ENCODE data around the gene DYNLT2. TPM values are rescaled to one million over a fixed set of nuclear protein-coding genes. Genes with fewer than 3 reads are reported as not detected.

DYNLT2 gene
- total RNA-seq: 1 to 10 TPM; 3.3 to 7.5 (median 4.4) TPM

DNA sequence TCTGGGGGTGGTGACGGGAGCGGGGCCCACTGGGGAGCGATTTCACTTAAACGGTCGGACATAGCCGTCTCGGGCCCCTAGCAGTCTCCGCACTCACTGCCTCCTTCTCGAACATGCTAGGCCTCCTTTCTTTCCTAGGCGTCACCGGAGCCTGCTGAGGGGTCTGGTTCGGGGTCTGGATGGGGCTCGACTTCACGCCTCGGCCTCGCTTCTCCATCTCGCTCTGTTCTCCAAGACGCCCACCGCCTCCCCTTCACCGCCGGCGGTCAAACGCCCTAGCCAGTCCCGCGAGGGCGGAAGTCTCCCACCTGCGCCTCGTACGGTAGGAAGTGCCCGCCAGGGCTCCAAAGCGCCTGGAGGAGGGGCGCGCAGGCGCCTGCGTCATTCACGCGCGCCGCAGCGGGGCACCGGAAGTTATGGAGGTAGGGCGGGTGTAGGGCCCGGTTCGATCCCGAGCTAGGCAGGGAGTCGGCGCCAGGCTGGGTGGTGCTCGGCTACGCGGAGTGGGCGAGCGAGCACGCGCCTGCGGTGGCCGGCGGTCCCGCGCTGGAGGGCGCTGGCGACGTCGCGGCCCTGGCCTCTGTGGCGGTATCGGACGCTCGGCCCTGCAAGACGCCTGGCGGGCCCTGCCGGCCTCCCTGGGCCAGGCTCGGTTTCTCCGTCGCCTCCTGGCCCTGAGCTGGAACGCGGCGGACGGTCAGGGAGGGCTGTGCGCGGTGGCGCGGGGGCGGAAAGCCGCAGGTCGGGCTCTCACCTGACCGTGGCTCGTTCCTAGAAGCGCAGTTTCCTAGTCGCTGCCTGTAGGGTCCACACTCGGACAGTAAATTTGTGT is at the start of gene DYNLT2, which contains the start of gene ERMARD:
DYNLT2 (minus strand) TSS at position 331 of the 832 bp plus-strand sequence; CDS start at position 217, 114 bp downstream.
ERMARD (plus strand) TSS at position 381 of the 832 bp plus-strand sequence; CDS start at position 417, 36 bp downstream.
- H3K9me3 ChIP-seq: no peaks in the 10 kb centered on the region
- WGBS, 2 donors (ENCODE audit: low coverage in 1 of 2): 0 to 1% methylated on average over 2 to 77 of the region's 90 CpGs
- peak; percentile 96 for DNase-seq
- peak within 1 kb of the TSS; percentile 61 to 94 (median 74) for H3K4me3 ChIP-seq
- peaks cover 3 to 30% (median 19%) of the 10 kb centered on the region in 4 donors for H3K4me1 ChIP-seq
- H3K27ac ChIP-seq: peak within 1 kb of the TSS; percentile 95 to 98 (median 96)
- H3K27me3 ChIP-seq: no peaks in the 10 kb centered on the region
- intact Hi-C loops (cut with DNase I; ENCODE audit: low total_unique reads) (loop anchor here (2.0 kb wide), 1 partner anchor 51 kb away; no protein-coding TSS in a partner anchor), in situ Hi-C loops (cut with MboI; ENCODE audit: low pct_ligation_motif_present in 1 of 4, low pct_unique_long_range_greater_than_20kb in 1 of 4, low sequenced_read_pairs in 3 of 4) (no loop called here)
- H3K36me3 ChIP-seq: no peaks in the 10 kb centered on the region
- peak; percentile 87 to 96 (median 96) for TF ChIP-seq POLR2AphosphoS5 (IDR thresholded peaks at IDR 0.05)
- peak; percentile 16 to 76 (median 33) for TF ChIP-seq CTCF (IDR thresholded peaks at IDR 0.05)
- TF ChIP-seq EP300 (IDR thresholded peaks at IDR 0.05; ENCODE audit: low read depth): no peak
- TF ChIP-seq POLR2A (IDR thresholded peaks at IDR 0.05): peak; percentile 95

- intact Hi-C loops (cut with DNase I; ENCODE audit: low total_unique reads): no loop called here
- Histone ChIP-seq H3K4me1 (peaks cover 11 to 17% (median 14%) of the 10 kb centered on the region in 4 donors), H3K9me3 (no peaks in the 10 kb centered on the region), H3K27ac (peak overlapping the region in 2 of 4 donors; percentile 4 to 24), H3K4me3 (no peak overlapping the region), H3K36me3 (no peaks in the 10 kb centered on the region), H3K27me3 (no peaks in the 10 kb centered on the region)
- in situ Hi-C loops (cut with MboI; ENCODE audit: low pct_ligation_motif_present in 1 of 4, low pct_unique_long_range_greater_than_20kb in 1 of 4, low sequenced_read_pairs in 3 of 4): loop anchor here in 1 of 4 donors (10.0 kb wide), 1 partner anchor 714 kb away; no protein-coding TSS in a partner anchor
- DNase-seq: peak; percentile 30
- no peak for TF ChIP-seq EP300 (IDR thresholded peaks at IDR 0.05; ENCODE audit: low read depth)
- TF ChIP-seq POLR2A (IDR thresholded peaks at IDR 0.05): no peak
- peak in 1 of 3 donors; percentile 11 for TF ChIP-seq POLR2AphosphoS5 (IDR thresholded peaks at IDR 0.05)
- no peak for TF ChIP-seq CTCF (IDR thresholded peaks at IDR 0.05)
- WGBS, 2 donors (ENCODE audit: low coverage in 1 of 2): 38 to 43% methylated on average over 3 to 13 of the region's 13 CpGs
Measured at GRCh38 chr6:169800668-169801395, 49.5 kb upstream of the DYNLT2 start.

GRCh38 chr6:169800116-169800667 is 48.8 kb upstream of the DYNLT2 start:
- 48 to 100% methylated on average over 1 to 9 of the region's 9 CpGs for WGBS, 2 donors (ENCODE audit: low coverage in 1 of 2)
- in situ Hi-C loops (cut with MboI; ENCODE audit: low pct_ligation_motif_present in 1 of 4, low pct_unique_long_range_greater_than_20kb in 1 of 4, low sequenced_read_pairs in 3 of 4) (loop anchor here in 1 of 4 donors (10.0 kb wide), 1 partner anchor 715 kb away; no protein-coding TSS in a partner anchor), intact Hi-C loops (cut with DNase I; ENCODE audit: low total_unique reads) (no loop called here)
- Histone ChIP-seq H3K4me3 (no peak overlapping the region), H3K9me3 (no peaks in the 10 kb centered on the region), H3K4me1 (peaks cover 11 to 17% (median 14%) of the 10 kb centered on the region in 4 donors), H3K27ac (peak overlapping the region in 2 of 4 donors; percentile 4 to 24), H3K27me3 (no peaks in the 10 kb centered on the region), H3K36me3 (no peaks in the 10 kb centered on the region)
- TF ChIP-seq POLR2AphosphoS5 (IDR thresholded peaks at IDR 0.05) (no peak), POLR2A (IDR thresholded peaks at IDR 0.05) (no peak), EP300 (IDR thresholded peaks at IDR 0.05; ENCODE audit: low read depth) (no peak), CTCF (IDR thresholded peaks at IDR 0.05) (no peak)
- no peak for DNase-seq
